ENCODE results near the gene ABR. TPM values are rescaled to one million over a fixed set of nuclear protein-coding genes. Genes with fewer than 3 reads are reported as not detected.
A peak's percentile ranks its signal among the peaks of the same experiment; 100 is the strongest.
"Not testable (repeated sequence)": the region's sequence is repeated elsewhere in the genome, so short reads cannot be mapped to it uniquely, and the experiment has no call there.

ABR gene
- total and polyA plus RNA-seq, 4 donors, result 2.7 to 12.9 (median 6.8) TPM

GRCh38 chr17:1201132-1201702 is 21.4 kb upstream of the ABR start:
- Histone ChIP-seq H3K27ac (ENCODE audit: low read depth in 1 of 2, low read length in 2 of 2) (no peak overlapping the region), H3K9me3 (ENCODE audit: control insufficient read depth in 4 of 4, low read length in 3 of 4) (peaks cover 0 to 2% (median 0%) of the 10 kb centered on the region in 4 donors), H3K4me1 (ENCODE audit: control insufficient read depth in 4 of 4, insufficient read depth in 4 of 4, low read length in 3 of 4) (peaks cover 0 to 10% (median 1%) of the 10 kb centered on the region in 4 donors), H3K27me3 (ENCODE audit: control insufficient read depth in 4 of 4, insufficient read depth in 4 of 4, low read length in 3 of 4) (no peaks in the 10 kb centered on the region), H3K36me3 (ENCODE audit: control insufficient read depth in 4 of 4, insufficient read depth in 3 of 4, low read depth in 1 of 4, low read length in 3 of 4) (no peaks in the 10 kb centered on the region), H3K9ac (ENCODE audit: low read depth in 1 of 2, low read length in 2 of 2) (no peak overlapping the region), H3K4me3 (ENCODE audit: low read depth in 1 of 3, low read length in 3 of 3) (no peak overlapping the region)
- WGBS, result 77% methylated on average over 25 of the region's 25 CpGs
- TF ChIP-seq FOXA1 (IDR thresholded peaks at IDR 0.05) (no peak), MAX (IDR thresholded peaks at IDR 0.05) (no peak), RXRA (IDR thresholded peaks at IDR 0.05) (no peak), HNF4G (IDR thresholded peaks at IDR 0.05) (no peak)
- no peak for DNase-seq (ENCODE audit: low spot score)

- 75% methylated on average over 10 of the region's 10 CpGs for WGBS
- H3K4me1 ChIP-seq (ENCODE audit: control insufficient read depth in 4 of 4, insufficient read depth in 4 of 4, low read length in 3 of 4); H3K36me3 ChIP-seq (ENCODE audit: control insufficient read depth in 4 of 4, insufficient read depth in 3 of 4, low read depth in 1 of 4, low read length in 3 of 4); H3K9me3 ChIP-seq (ENCODE audit: control insufficient read depth in 4 of 4, low read length in 3 of 4); H3K9ac ChIP-seq (ENCODE audit: low read depth in 1 of 2, low read length in 2 of 2); DNase-seq (ENCODE audit: low spot score); H3K27ac ChIP-seq (ENCODE audit: low read depth in 1 of 2, low read length in 2 of 2); H3K27me3 ChIP-seq (ENCODE audit: control insufficient read depth in 4 of 4, insufficient read depth in 4 of 4, low read length in 3 of 4); H3K4me3 ChIP-seq (ENCODE audit: low read depth in 1 of 3, low read length in 3 of 3): not testable (repeated sequence)
Measured at GRCh38 chr17:1199271-1199743, 19.5 kb upstream of the ABR start.

GRCh38 chr17:1197781-1198490 is 18.2 kb upstream of the ABR start:
- Histone ChIP-seq H3K4me3 (ENCODE audit: low read depth in 1 of 3, low read length in 3 of 3) (no peak overlapping the region), H3K27me3 (ENCODE audit: control insufficient read depth in 4 of 4, insufficient read depth in 4 of 4, low read length in 3 of 4) (no peaks in the 10 kb centered on the region), H3K27ac (ENCODE audit: low read depth in 1 of 2, low read length in 2 of 2) (peak overlapping the region; percentile 55 to 72), H3K36me3 (ENCODE audit: control insufficient read depth in 4 of 4, insufficient read depth in 3 of 4, low read depth in 1 of 4, low read length in 3 of 4) (no peaks in the 10 kb centered on the region), H3K4me1 (ENCODE audit: control insufficient read depth in 4 of 4, insufficient read depth in 4 of 4, low read length in 3 of 4) (peaks cover 0 to 5% (median 0%) of the 10 kb centered on the region in 4 donors), H3K9ac (ENCODE audit: low read depth in 1 of 2, low read length in 2 of 2) (no peak overlapping the region), H3K9me3 (ENCODE audit: control insufficient read depth in 4 of 4, low read length in 3 of 4) (no peaks in the 10 kb centered on the region)
- peak; percentile 51 for DNase-seq (ENCODE audit: low spot score)
- 48% methylated on average over 17 of the region's 17 CpGs for WGBS
- TF ChIP-seq YY1 (IDR thresholded peaks at IDR 0.05) (no peak), ZBTB33 (IDR thresholded peaks at IDR 0.05) (no peak), NR2F2 (IDR thresholded peaks at IDR 0.05) (peak; percentile 80), REST (IDR thresholded peaks at IDR 0.05) (peak; percentile 21), HNF4A (conservative IDR thresholded peaks at IDR 0.05) (no peak), SP1 (IDR thresholded peaks at IDR 0.05) (peak; percentile 45), TAF1 (conservative IDR thresholded peaks at IDR 0.05) (no peak), EGR1 (IDR thresholded peaks at IDR 0.05; ENCODE audit: low read depth in 2 of 2) (no peak), MAX (IDR thresholded peaks at IDR 0.05) (peak; percentile 79), RAD21 (IDR thresholded peaks at IDR 0.05) (peak in 1 of 2 donors; percentile 37), GABPA (IDR thresholded peaks at IDR 0.05 in 1 of 2, conservative IDR thresholded peaks at IDR 0.05 in 1 of 2) (peak in 1 of 2 donors; percentile 20), RXRA (IDR thresholded peaks at IDR 0.05) (peak in 1 of 2 donors; percentile 29)

Measured in liver (tissue), 9 donors.